GM19025 (cell line): ENCODE data around the gene GRIN2A.

ENCODE experiments used
- ATAC-seq: cut with Tn5 transposase; IDR thresholded peaks from one replicate; pipeline ENCODE4 v1.9.1; 2021; ENCODE audit warnings: mild to moderate bottlenecking, low read depth, moderate library complexity; ENCODE audit not compliant: unreplicated experiment

The GRIN2A gene

DNA sequence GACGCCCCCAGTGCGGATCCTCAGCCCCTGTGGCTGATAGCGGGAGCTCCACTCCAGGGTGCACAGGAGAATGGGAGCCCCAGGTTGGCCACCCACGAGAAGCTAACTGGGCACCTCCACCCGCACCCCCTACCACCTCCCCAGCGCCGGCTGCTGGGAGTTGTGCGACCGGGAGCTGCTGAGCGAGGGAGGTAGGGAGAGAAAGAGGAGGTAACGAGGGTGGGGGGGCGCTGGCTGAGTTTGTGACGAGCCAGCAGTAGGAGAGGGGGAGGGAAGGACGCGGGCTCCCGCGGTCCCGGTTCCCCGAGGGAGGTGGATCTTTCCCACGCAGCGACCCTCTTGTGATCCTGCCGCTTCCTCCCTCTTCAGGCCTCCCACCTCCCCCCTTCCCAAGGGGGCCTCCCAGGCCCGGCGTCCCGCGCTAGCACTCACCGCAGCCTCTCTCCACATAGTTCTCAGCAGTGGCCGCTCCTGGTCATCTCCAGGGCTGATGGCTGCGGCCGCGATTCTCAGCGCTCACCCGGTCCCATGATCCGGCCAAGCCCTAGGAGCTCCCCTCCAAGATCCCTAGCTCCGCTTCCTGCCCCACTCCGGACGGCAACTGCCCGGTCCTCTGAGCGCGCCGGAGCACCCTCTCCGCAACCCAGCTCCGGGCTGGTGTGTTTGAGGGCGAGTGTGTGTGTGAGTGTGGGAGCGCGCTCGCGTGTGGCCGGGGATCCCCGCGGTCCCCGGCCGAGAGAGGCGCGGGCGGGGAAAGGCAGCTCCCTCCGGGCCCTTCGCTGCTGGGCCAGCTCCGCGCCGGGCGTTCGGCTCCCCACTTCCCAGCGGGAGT is at the start of gene GRIN2A:
Gene GRIN2A, minus strand, starts transcription at position 207 of the 832 bp plus-strand sequence. CDS start 2,017 bp downstream, outside the sequence.
- no peak for ATAC-seq

DNA sequence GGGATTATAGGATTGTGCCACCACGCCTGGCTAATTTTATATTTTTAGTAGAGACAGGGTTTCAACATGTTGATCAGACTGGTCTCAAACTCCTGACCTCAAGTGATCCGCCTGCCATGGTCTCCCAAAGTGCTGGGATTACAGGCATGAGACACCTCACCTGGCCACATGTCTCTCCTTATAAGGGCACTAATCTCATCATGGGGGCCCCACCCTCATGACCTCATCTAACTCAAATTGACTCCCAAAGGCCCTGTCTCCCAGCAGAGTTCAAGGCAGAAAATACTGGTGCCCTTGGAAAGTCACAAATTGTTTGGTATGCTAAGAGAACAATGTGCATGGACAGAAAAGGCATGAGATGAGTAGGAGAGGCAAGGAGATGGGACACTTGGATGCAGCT is 49.3 kb upstream of the GRIN2A start:
- ATAC-seq, result no peak

DNA sequence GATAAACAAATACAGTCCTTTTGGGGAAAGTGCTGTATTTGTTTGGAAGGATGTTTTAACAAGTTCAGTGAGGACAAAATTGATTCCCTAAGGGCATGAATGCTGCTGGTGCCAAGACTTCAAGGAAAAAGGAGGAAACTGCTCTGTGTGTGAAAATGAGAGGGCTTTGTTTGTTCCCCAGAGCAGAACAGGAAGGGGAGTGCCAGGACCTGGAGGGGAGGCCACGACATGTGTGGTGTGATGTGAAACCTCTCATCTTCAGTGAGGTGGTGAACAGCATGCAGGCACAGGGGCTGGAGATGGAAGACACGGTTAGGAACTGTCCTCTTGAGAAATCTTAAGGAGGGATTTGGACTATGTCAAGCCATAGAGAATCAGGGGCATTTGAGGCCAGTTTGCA is 46.6 kb upstream of the GRIN2A start:
- no peak for ATAC-seq

DNA sequence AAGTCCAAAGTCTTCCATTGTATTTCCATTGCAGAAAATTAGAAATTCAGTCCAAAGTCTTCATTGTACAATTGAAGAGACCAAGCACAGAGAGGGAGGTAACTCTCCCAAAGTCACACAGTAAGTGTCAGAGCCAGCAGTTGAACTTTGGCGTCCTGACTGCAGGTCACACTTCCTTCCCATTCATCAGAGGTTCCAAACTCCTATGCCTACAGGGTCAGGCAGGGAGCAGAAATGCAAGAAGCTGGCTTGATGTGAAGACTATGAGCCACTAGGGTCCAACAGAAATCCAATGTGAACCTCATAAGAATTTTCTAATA is 44.7 kb upstream of the GRIN2A start:
- ATAC-seq, result no peak

DNA sequence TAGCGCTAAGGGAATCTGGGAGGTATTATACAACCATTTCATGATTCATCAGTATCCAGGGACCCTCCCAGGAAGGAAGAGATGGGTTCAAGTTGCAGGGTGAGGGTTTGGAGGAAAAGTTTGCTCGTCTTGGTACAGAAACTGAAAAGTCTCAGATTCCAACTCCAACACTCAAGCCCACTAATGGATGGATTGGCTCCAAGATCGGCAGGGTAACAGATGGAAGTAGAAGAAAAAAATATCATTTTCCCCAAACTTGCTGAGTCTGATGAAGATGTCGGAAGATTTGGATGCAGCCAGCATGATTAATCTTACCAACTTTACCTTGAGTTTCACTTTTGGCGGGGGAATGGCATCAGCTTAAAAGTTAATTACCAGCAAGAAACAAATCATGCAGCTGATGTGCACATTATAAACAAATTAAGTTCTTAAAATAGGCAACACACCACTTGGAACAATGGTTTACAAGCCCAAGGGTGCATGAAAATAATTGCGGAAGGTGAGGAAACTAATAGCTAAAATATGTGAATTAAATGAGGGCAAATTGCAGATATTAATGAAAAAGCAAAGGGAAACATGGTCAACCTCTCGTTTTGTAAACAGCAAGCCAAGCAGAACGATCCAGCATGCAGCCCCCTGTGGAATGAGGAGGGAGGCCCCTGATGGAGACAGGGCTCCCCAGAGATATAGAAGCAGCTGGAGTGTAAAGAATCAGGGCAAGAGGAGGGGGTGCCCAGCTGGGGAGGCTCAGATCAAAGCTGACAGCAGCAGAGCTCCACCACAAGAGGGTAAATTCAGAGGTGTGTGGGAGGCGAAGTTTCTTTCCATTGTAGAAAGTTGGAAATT is 44.1 kb upstream of the GRIN2A start:
- ATAC-seq, result no peak

DNA sequence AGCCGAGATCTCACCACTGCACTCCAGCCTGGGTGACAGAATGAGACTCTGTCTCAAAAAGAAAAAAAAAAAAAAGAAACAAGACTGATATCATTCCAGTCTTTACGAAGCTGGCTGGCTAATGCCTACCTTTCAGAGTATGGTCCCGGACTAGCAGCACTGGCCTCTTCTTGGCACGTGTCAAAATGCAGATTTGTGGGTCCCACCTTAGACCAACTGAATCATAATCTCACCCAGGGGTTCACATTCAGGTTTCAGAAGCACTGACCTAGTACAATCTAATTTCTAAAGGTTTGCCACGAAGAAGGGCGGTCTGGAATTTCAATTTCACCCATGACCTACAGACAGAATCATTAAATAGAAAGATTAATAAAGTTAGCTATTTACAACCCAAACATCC is 43.4 kb upstream of the GRIN2A start:
- ATAC-seq, result no peak

DNA sequence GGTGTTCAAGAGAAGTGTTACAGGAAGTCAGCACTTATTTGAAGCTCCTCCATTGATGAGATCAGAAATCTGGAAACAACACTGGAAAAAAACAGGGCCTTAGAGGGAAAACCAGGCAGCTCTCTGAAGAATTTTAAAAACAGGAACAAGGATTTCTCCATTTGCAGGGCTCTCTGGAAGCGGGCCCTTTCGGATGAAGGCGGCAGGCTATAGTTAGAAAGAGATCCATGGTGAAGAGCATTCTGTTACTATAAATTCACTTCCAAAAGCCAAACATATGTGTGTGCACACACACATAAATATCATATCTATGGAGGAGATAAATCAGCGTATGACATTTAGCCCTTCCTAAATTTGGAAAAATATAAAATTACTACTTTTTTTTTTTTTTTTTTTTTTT is 42.6 kb upstream of the GRIN2A start:
- no peak for ATAC-seq

DNA sequence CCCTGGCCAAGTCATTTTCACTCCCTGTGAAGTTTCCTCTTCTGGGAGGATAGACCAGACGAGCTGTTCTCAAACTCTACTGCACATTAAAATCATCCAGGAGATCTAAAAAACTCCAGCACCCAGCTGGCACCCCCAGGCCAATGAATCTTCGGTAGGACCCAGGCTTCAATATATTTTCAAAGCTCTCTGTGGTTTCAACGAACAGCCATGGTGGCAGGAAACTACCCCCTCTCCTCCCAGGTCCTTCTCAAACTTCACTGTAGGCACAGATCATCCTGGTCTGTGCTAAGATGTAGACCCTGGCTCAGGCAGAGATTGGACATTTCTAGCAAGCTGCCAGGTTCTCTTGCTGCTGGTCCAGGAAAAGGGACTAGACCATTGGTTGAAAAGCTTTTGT is 38.7 kb upstream of the GRIN2A start:
- no peak for ATAC-seq

DNA sequence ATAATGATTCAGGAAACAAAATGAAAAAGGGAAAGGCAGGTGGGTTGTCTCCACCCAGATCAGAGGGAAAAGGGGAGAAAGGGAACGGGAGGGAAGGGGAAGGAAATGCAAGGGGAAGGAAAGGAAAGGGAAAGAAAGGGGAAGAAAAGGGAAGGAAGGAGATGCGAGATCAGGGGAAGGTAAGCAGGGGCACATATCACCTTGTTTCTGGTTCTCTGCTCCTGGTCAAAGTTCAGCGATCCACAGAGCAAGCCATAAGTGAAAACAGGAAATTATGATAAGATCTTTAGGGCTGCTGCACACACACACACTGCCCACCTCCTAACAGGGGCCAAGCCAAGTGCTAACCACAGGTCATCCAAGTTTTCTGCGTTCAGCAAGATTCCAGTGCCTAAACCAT is 37.5 kb upstream of the GRIN2A start:
- no peak for ATAC-seq

DNA sequence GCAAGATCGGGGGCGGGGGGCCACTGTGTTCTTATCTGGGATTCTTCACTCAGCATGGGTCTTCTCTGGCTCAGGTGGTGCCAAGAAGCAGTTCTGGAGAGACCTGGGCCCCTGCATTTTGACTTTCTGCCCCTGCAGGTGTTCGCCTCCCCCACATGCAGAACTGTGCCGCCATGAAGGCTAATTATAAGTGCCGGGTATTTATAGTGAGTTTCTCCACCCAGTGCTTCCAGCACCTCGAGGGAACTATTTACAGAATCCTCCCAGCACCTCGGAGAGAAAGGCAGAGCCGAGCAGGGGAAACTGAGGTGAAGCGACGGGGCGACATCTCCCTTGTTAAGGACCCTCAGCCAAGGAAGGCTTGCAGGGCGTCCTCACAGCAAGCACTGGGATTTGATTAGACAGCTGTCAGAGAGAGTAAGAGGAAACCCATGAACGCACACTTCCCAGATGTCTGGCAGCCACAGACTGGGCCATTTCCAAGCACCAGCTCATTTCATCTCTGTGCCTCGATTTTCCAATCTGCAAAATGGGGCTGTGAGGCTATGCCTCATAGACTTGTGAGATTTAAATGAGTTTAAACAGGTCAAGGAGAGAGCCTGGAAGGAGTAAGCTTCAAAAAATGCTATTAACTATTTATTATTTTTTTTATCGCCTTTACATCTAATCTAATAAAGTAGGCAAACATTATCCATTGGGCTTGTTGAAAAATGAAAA is 36.4 kb upstream of the GRIN2A start:
- ATAC-seq, result no peak

DNA sequence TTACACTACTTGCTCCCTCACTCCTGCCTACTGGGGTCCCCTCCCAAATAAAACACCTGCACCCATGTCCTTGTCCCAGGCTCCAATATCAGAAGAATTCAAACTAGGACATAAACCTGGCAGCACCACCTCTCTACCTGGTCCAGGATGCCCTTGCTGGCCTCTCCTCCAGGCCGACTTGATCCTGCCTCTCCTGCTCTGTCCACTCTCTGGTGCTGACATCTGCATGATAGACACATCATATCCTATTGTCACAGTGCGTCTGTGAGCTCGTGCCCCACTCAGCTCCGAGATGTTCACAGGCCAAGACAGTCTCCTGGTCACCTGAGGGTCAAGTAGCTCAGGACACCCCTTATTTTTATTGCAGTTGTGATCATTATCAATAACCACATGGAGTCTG is 31.5 kb upstream of the GRIN2A start:
- no peak for ATAC-seq

DNA sequence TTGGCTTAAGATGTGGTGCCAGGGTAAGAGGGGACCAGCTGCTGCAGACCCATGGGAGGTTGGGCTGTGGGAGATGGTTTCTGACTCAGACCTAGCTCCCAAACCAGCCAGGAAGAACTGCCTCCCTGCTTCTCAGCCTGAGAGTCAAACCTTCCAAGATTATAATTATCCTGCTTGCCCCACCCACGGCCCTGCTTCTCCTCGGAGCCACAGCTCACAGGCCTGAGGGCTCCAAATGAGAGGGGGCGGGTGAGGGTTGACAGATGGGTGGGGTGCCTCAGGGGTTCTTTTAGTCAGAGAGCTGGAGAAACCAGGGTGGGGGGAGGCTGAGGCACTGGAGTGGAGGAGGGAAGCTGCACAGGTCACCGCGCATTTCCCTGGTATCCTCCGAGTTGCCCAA is 28.7 kb upstream of the GRIN2A start:
- no peak for ATAC-seq

DNA sequence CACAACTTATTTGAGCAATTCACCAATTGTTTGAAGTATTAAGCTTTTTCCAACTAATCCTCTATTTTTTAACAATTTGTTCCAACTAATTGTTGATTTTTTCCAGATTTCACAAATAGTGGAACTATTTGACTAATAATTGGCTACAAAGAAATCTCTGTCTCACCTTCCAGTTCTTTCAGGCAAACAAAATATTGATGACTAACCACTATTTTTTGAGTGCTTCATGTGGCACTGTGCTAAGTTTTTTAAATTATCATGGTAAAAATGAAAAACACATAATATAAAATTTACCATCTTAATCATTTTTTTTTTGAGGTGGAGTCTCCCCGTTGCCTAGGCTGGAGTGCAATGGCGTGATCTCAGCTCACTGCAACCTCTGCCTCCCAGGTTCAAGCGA is 24.6 kb upstream of the GRIN2A start:
- ATAC-seq, result no peak

DNA sequence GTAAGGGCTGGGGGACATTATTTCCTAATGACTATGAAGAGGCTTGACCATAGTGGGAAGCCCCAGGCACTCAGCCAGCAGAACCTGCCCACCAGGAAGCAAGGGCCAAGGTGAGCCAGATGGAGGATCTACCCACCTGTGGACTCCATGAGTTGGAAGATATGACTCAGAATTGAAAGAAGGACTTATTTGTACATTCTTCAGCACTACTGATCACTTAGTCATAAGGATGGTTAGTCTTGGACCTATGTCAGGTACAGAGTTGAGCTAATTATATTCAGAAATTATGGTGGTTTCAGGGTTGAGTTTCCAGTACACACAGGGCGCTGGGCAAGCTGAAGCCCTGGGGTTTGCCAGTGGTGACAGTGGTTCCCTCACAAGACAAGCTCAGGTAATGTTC is 24.0 kb upstream of the GRIN2A start:
- no peak for ATAC-seq

DNA sequence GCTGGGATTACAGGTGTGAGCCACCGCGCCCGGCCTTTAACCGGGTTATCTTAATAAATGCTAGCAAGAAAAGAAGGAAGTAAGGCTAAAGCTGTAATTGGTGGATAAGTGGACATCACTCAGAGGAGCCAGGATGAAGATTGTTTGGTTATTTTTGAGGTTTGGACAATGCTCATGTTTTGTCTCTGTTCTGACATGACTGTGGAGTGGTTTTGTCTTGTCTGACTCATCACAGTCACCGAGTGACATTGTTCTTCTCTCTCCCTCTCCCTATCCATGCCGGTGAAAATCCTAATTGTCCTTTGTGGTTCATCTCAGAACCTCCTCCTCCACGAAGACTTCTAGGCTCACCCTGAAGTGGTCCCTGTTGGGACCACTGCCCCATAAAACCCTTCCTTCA is 23.5 kb upstream of the GRIN2A start:
- no peak for ATAC-seq

DNA sequence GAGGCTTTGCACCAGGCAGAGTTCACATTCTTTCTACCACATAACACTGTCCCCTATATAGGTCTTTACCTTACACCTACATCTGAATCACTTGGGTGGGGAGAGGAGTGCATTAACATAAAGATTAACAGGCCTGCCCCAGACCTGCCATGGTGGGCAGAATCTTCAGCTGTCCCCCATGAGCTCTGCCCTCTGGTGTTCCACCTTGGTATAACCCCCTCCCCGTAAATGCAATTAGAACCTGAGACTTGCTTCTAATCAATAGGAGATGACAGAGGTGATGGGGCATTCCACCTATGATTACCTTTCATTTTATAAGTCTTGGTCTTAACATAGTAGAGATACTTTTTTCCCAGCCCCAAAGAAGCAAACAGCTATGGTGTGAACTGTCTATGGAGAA is 20.4 kb upstream of the GRIN2A start:
- no peak for ATAC-seq

DNA sequence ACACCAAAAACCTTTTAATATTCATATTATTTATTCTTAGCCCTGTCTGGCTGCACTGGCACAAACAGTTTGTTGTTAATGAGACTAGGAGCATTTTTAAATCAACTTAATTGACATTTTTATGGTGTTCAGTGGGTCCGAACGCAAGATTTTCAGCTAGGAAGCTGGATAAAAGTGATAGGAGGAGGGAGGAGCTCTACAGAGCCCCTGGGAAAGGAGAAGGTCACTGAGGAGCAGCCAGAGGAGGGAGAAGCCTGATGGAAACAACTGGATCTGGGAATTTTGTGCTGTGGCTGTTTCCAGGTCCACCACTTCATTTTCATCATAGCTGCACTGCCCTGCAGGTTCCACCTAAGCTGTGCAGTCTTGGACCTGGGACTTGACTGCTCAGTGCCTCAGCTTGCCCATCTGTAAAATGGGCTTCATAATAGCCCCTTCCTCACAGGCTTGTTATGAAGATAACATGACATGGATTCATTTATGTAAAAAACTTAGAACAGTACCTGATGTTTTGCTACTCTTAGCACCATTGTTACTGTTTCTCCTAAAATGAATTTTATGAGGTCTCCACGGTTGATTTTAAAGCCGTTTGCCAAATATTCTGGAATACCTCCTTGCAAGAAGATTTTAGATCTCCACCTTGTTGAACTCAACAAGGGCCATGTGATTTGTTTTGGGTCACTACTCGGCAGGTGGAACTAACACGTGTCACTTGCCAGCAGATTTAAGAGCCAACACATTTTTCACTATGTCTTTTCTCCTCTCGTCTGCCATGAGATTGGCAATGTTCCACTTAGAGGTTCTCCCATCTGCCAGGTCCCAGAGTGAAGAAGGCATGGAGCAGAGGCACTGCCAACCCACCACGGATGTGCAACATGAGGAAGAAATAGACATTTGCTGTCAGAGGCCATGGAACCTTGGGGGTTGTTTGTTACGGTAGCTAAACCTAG is 18.7 kb upstream of the GRIN2A start:
- no peak for ATAC-seq

DNA sequence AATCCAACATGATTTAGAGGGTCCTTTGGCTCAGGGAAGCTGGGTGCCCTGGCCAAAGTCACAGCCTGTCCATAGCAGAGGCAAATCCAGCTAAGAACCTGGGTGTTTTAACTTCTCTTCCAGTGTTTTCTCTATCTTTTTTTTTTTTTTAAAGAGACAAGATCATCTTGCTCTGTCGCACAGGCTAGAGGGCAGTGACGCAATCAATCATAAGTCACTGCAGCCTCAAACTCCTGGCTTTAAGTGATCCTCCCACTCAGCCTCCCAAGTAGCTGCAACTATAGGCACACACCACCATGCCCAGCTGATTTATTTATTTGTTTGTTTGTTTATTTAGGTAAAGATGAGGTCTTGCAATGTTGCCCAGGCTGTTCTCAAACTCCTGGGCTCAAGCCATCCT is 14.8 kb upstream of the GRIN2A start:
- ATAC-seq, result no peak

DNA sequence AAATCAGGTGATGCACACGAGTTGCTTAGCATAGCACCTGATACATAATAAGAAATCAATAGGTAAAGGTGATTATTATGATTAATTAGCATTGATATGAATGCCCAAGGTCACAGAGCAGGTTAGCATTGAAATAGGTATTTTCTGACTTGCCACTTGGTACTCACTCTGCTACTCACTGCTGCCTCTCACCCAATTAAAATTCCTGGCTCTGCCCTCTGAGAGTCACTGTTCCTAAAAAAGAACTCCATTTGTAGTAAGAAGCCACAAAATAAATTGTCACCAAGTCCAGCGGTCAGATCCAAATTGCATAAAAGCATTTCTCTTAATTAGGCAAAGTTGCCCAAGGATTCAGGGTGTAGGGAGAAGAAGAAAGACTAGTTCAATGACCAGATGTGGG is 8.9 kb upstream of the GRIN2A start:
- ATAC-seq, result no peak

DNA sequence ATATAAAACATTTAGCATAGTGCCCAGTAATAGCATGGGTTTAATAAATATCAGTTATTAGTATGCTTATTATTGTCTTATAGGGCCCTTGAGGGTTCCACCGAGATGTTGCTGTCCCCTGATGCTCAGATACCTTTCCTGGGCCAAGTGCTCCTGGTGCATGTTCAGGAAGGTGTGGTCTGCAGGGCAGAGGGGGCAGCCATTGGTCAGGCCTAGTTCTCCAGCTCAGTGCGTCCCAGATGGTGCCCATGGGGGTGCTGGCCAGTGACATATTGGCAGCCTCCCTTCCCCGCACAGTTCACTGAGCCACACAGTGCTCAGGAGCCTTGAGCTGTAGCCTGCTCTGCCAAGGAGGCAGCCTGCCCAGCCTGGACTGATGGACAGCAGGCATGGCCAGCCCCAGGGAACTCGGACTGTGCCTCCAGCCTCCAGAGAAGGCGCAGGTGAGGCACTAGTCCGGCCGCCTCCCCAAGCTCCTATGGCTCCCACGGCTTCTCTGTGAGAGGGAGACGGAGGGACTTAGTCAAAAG is 7.7 kb upstream of the GRIN2A start:
- ATAC-seq, result no peak
